ENCODE results near the gene PHOX2A. TPM values are rescaled to one million over a fixed set of nuclear protein-coding genes. Genes with fewer than 3 reads are reported as not detected.

PHOX2A gene
- total RNA-seq, 4 donors from 2014 or later = not detected

- no peak for TF ChIP-seq CTCF (IDR thresholded peaks at IDR 0.05; ENCODE audit: low read depth)
Measured at GRCh38 chr11:72216638-72217037, 27.3 kb downstream of the PHOX2A start, which contains the start of gene FOLR2. FOLR2 (plus strand) TSS chr11:72216794; CDS start chr11:72218585, 1,791 bp downstream.

GRCh38 chr11:72209101-72209500 lies 34.9 kb downstream of the PHOX2A start:
- TF ChIP-seq CTCF (IDR thresholded peaks at IDR 0.05; ENCODE audit: low read depth) = no peak

GRCh38 chr11:72208281-72208680 lies 35.7 kb downstream of the PHOX2A start:
- no peak for TF ChIP-seq CTCF (IDR thresholded peaks at IDR 0.05; ENCODE audit: low read depth)

GRCh38 chr11:72204886-72205285 lies 39.1 kb downstream of the PHOX2A start:
- no peak for TF ChIP-seq CTCF (IDR thresholded peaks at IDR 0.05; ENCODE audit: low read depth)

GRCh38 chr11:72203163-72203562 lies 40.8 kb downstream of the PHOX2A start:
- no peak for TF ChIP-seq CTCF (IDR thresholded peaks at IDR 0.05; ENCODE audit: low read depth)

- TF ChIP-seq CTCF (IDR thresholded peaks at IDR 0.05; ENCODE audit: low read depth) = no peak
Measured at GRCh38 chr11:72202571-72202970, 41.4 kb downstream of the PHOX2A start.

GRCh38 chr11:72195518-72196270 lies 48.3 kb downstream of the PHOX2A start:
- TF ChIP-seq CTCF (IDR thresholded peaks at IDR 0.05; ENCODE audit: low read depth) = no peak
